HG03175 (cell line): ENCODE measurements around the gene ENGASE.

Experiments
- ATAC-seq: cut with Tn5 transposase; IDR thresholded peaks from one replicate; pipeline ENCODE4 v1.9.1; 2021; ENCODE audit warnings: mild to moderate bottlenecking, moderate library complexity; ENCODE audit not compliant: unreplicated experiment

The ENGASE gene

GRCh38 chr17:79135011-79135410 is 60.4 kb downstream of the ENGASE start:
- ATAC-seq: no peak

GRCh38 chr17:79135628-79136405 is 61.2 kb downstream of the ENGASE start:
- ATAC-seq: no peak
